B cell (primary cell): Measurements from ENCODE around the gene PDE4DIP.
"Not testable (repeated sequence)": the region's sequence is repeated elsewhere in the genome, so short reads cannot be mapped to it uniquely, and the experiment has no call there.

Experiments
- CTCF ChIP-seq: fragments of 200-600 bp; IDR thresholded peaks from one replicate; pipeline ENCODE4 v1.8.0; 2022; ENCODE audit warnings: antibody characterized with exemption, mild to moderate bottlenecking
- EZH2 ChIP-seq: IDR thresholded peaks from 2 replicates; pipeline ENCODE4 v1.6.1; 2012; ENCODE audit warnings: borderline replicate concordance, low read depth, mild to moderate bottlenecking, moderate library complexity, low read length; ENCODE audit not compliant: insufficient read depth, poor library complexity, severe bottlenecking

- TF ChIP-seq CTCF, EZH2: not testable (repeated sequence)
Observed at GRCh38 chr1:149043056-149043455, 198.8 kb downstream of the PDE4DIP start.
